K562 (cell line): ENCODE measurements around the gene ARL16. TPM values are rescaled to one million over a fixed set of nuclear protein-coding genes. Genes with fewer than 3 reads are reported as not detected.

Experiments
- C11orf30 ChIP-seq: fragments of 450-650 bp; IDR thresholded peaks from 2 replicates; pipeline ENCODE4 v1.6.1; 2016; ENCODE audit warnings: low read depth, mild to moderate bottlenecking
- CREB1 ChIP-seq, 2 experiments: sonication (generic) in 1 of 2; formaldehyde crosslinking in 1 of 2; IDR thresholded peaks; 2 replicates each; pipeline versions ENCODE4 v1.6.1 to v1.8.0; 2012 to 2022; ENCODE audit warnings: inconsistent platforms in 1 of 2, mild to moderate bottlenecking in 1 of 2, missing genetic modification reagents in 1 of 2, moderate library complexity in 1 of 2
- EP400 ChIP-seq: fragments of 450-650 bp; IDR thresholded peaks from 2 replicates; pipeline ENCODE4 v1.6.1; 2017; ENCODE audit warnings: antibody characterized with exemption, mild to moderate bottlenecking, moderate library complexity
- FOXK1 ChIP-seq: sonication (generic); formaldehyde crosslinking; IDR thresholded peaks from 2 replicates; pipeline ENCODE4 v1.8.0; 2022; ENCODE audit warnings: missing genetic modification reagents, mild to moderate bottlenecking, borderline replicate concordance
- HMGXB4 ChIP-seq: sonication (generic); formaldehyde crosslinking; IDR thresholded peaks from 2 replicates; pipeline ENCODE4 v1.8.1; 2023; ENCODE audit warnings: mild to moderate bottlenecking, missing genetic modification reagents
- KAT7 ChIP-seq: sonication (generic); formaldehyde crosslinking; IDR thresholded peaks from 2 replicates; pipeline ENCODE4 v1.8.0; 2022; ENCODE audit warnings: missing genetic modification reagents, mild to moderate bottlenecking, borderline replicate concordance
- L3MBTL2 ChIP-seq: fragments of 450-650 bp; IDR thresholded peaks from 2 replicates; pipeline ENCODE4 v1.6.1; 2016; ENCODE audit warnings: mild to moderate bottlenecking, moderate library complexity
- RBM22 ChIP-seq: fragments of 200-400 bp; formaldehyde crosslinking; IDR thresholded peaks from 2 replicates; pipeline ENCODE4 v1.6.1; 2018; ENCODE audit warnings: low read length, low read depth; ENCODE audit not compliant: poor library complexity, severe bottlenecking
- RNF2 ChIP-seq: sonication (generic); IDR thresholded peaks from 2 replicates; pipeline ENCODE4 v1.6.1; 2016
- SLC30A9 ChIP-seq: fragments of 250-450 bp; sonication (Bioruptor Pico); IDR thresholded peaks from 2 replicates; pipeline ENCODE4 v1.8.0; 2022; ENCODE audit warnings: mild to moderate bottlenecking, moderate library complexity
- SRF ChIP-seq, 2 experiments: fragments of 250-450, 450-650 bp in 1 of 2; sonication (Bioruptor Pico) in 1 of 2; sonication (generic) in 1 of 2; formaldehyde crosslinking; IDR thresholded peaks; 2 replicates each; pipeline versions ENCODE4 v1.5.0 to v1.5.1; 2020 to 2022; ENCODE audit warnings: mild to moderate bottlenecking in 1 of 2, missing genetic modification reagents in 1 of 2
- TAF9B ChIP-seq: fragments of 450-650 bp; IDR thresholded peaks from 2 replicates; pipeline ENCODE4 v1.6.1; 2018; ENCODE audit warnings: mild to moderate bottlenecking; ENCODE audit not compliant: partially characterized antibody
- U2AF1 ChIP-seq: fragments of 200-400 bp; formaldehyde crosslinking; optimal IDR thresholded peaks from 2 replicates; pipeline ENCODE3; 2017; ENCODE audit warnings: mild to moderate bottlenecking, low read depth, low read length, moderate library complexity
- USF1 ChIP-seq: sonication (generic); formaldehyde crosslinking; IDR thresholded peaks from 2 replicates; pipeline ENCODE4 v1.9.0; 2022; ENCODE audit warnings: mild to moderate bottlenecking, missing genetic modification reagents
- ZFP36 ChIP-seq: fragments of 150-350 bp; IDR thresholded peaks from 2 replicates; pipeline ENCODE4 v1.6.1; 2018; ENCODE audit warnings: low read length, low read depth; ENCODE audit not compliant: partially characterized antibody
- ZNF143 ChIP-seq: sonication (generic); formaldehyde crosslinking; IDR thresholded peaks from 2 replicates; pipeline ENCODE4 v1.9.0; 2022; ENCODE audit warnings: mild to moderate bottlenecking, missing genetic modification reagents
- ZNF583 ChIP-seq: fragments of 250-450 bp; sonication (Bioruptor Pico); IDR thresholded peaks from 2 replicates; pipeline ENCODE4 v1.4.0; 2020
- polyA plus RNA-seq, 8 experiments: library from polyadenylated mRNA; depleted of rRNA in 4 of 8; stranded (reverse) in 5 of 8; unstranded in 3 of 8; fragments of >200 nt; fragmentation: Nextera tagmentation in 2 of 8; fragmentation: Illumina TruSeq in 1 of 8; extraction: Ambion mirVana in 2 of 8; extraction: Trizol in 1 of 8; gene quantifications; 2 replicates each; pipeline versions ENCODE4 v1.2.1 to v1.2.3, GENCODE V29; 2011 to 2014; ENCODE audit warnings: inconsistent platforms in 1 of 8, missing spikeins in 1 of 8
- total RNA-seq, 7 experiments: library from RNA; depleted of rRNA in 6 of 7; stranded (reverse); fragments of >200 nt in 6 of 7; fragmentation: Illumina TruSeq in 2 of 7; extraction: Trizol in 2 of 7; gene quantifications; 2 replicates each; pipeline versions ENCODE4 v1.2.1 to v1.2.3, GENCODE V29; 2011 to 2021; ENCODE audit warnings: low replicate concordance in 1 of 7
- TF ChIP-seq, protein P1 (sequence below): fragments of 250-450 bp; sonication (Bioruptor Pico); IDR thresholded peaks from 2 replicates; pipeline ENCODE4 v1.8.0; 2022; ENCODE audit warnings: moderate library complexity, mild to moderate bottlenecking, inconsistent platforms
- TF ChIP-seq, protein P2 (sequence below): fragments of 250-450 bp; sonication (Bioruptor Pico); IDR thresholded peaks from 2 replicates; pipeline ENCODE4 v1.4.0; 2020

ARL16 gene
- total and polyA plus RNA-seq, 9 of the 15 experiments (the other 6 are each of a cell fraction or from before 2014, with no cell fraction given), result 5.4 to 32.4 (median 22.6) TPM

- no peak for TF ChIP-seq TAF9B
- TF ChIP-seq RNF2, result peak; percentile 60; the same call in 1 of the 2 replicates
- TF ChIP-seq, protein P1, sequence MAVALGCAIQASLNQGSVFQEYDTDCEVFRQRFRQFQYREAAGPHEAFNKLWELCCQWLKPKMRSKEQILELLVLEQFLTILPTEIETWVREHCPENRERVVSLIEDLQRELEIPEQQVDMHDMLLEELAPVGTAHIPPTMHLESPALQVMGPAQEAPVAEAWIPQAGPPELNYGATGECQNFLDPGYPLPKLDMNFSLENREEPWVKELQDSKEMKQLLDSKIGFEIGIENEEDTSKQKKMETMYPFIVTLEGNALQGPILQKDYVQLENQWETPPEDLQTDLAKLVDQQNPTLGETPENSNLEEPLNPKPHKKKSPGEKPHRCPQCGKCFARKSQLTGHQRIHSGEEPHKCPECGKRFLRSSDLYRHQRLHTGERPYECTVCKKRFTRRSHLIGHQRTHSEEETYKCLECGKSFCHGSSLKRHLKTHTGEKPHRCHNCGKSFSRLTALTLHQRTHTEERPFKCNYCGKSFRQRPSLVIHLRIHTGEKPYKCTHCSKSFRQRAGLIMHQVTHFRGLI (CRISPR knock-in tag), result no peak
- TF ChIP-seq SLC30A9 (CRISPR knock-in tag), result no peak
- no peak for TF ChIP-seq U2AF1
- TF ChIP-seq SRF (CRISPR knock-in tag; IDR thresholded peaks at IDR 0.05), result no peak
- peak; percentile 14 for TF ChIP-seq EP400
- peak; percentile 67; the same call in 1 of the 2 replicates for TF ChIP-seq HMGXB4
- no peak for TF ChIP-seq C11orf30
- no peak for TF ChIP-seq ZFP36
- TF ChIP-seq ZNF583, result no peak
- peak; percentile 85; the same call in 1 of the 2 replicates for TF ChIP-seq FOXK1 (CRISPR knock-in tag)
- 0 out of 2 replicates have a peak, but pooled peaks have one; percentile 60 for TF ChIP-seq KAT7 (CRISPR knock-in tag)
- peak; percentile 95 for TF ChIP-seq L3MBTL2
- peak; percentile 82 for TF ChIP-seq USF1 (CRISPR knock-in tag)
- TF ChIP-seq, protein P2, sequence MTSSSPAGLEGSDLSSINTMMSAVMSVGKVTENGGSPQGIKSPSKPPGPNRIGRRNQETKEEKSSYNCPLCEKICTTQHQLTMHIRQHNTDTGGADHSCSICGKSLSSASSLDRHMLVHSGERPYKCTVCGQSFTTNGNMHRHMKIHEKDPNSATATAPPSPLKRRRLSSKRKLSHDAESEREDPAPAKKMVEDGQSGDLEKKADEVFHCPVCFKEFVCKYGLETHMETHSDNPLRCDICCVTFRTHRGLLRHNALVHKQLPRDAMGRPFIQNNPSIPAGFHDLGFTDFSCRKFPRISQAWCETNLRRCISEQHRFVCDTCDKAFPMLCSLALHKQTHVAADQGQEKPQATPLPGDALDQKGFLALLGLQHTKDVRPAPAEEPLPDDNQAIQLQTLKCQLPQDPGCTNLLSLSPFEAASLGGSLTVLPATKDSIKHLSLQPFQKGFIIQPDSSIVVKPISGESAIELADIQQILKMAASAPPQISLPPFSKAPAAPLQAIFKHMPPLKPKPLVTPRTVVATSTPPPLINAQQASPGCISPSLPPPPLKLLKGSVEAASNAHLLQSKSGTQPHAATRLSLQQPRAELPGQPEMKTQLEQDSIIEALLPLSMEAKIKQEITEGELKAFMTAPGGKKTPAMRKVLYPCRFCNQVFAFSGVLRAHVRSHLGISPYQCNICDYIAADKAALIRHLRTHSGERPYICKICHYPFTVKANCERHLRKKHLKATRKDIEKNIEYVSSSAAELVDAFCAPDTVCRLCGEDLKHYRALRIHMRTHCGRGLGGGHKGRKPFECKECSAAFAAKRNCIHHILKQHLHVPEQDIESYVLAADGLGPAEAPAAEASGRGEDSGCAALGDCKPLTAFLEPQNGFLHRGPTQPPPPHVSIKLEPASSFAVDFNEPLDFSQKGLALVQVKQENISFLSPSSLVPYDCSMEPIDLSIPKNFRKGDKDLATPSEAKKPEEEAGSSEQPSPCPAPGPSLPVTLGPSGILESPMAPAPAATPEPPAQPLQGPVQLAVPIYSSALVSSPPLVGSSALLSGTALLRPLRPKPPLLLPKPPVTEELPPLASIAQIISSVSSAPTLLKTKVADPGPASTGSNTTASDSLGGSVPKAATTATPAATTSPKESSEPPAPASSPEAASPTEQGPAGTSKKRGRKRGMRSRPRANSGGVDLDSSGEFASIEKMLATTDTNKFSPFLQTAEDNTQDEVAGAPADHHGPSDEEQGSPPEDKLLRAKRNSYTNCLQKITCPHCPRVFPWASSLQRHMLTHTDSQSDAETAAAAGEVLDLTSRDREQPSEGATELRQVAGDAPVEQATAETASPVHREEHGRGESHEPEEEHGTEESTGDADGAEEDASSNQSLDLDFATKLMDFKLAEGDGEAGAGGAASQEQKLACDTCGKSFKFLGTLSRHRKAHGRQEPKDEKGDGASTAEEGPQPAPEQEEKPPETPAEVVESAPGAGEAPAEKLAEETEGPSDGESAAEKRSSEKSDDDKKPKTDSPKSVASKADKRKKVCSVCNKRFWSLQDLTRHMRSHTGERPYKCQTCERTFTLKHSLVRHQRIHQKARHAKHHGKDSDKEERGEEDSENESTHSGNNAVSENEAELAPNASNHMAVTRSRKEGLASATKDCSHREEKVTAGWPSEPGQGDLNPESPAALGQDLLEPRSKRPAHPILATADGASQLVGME (CRISPR knock-in tag), result no peak
- TF ChIP-seq RBM22, result no peak
- TF ChIP-seq CREB1 (IDR thresholded peaks at IDR 0.05), result no peak
- TF ChIP-seq CREB1 (CRISPR knock-in tag; IDR thresholded peaks at IDR 0.05), result peak; percentile 37; the same call in 1 of the 2 replicates
- TF ChIP-seq ZNF143 (CRISPR knock-in tag), result 0 out of 2 replicates have a peak, but pooled peaks have one; percentile 36
Observed at GRCh38 chr17:81684442-81684911, 880 bp upstream of the ARL16 start (continued).
